Tibial artery (tissue), 4 donors: ENCODE data around the gene UGGT2.

Experiments used
- DNase-seq, 2 donors: peaks; one replicate each; pipeline ENCODE4 v3.0.0-alpha.2; 2019
- H3K27ac ChIP-seq, 2 donors: fragments of 200-600 bp; sonication (generic) in 1 of 2; 1 replicate in 1 of 2; 2 replicates in 1 of 2; pipeline ENCODE4 v1.5.1; 2018 to 2019; ENCODE audit warnings: mild to moderate bottlenecking in 1 of 2
- H3K27me3 ChIP-seq, 2 donors: fragments of 200-600 bp; sonication (generic) in 1 of 2; one replicate each; pipeline versions ENCODE4 v1.5.1 to v1.6.0; 2016 to 2019
- H3K36me3 ChIP-seq, 3 donors: fragments of 200-600 bp; sonication (generic) in 2 of 3; one replicate each; pipeline ENCODE4 v1.5.1; 2016 to 2019; ENCODE audit warnings: mild to moderate bottlenecking in 2 of 3
- H3K4me1 ChIP-seq, 4 donors: fragments of 200-600 bp; sonication (generic) in 2 of 4; 1 replicate in 3 of 4; 2 replicates in 1 of 4; pipeline ENCODE4 v1.5.1; 2016 to 2019
- H3K4me3 ChIP-seq, 2 donors: fragments of 200-600 bp; sonication (generic) in 1 of 2; 1 replicate in 1 of 2; 2 replicates in 1 of 2; pipeline ENCODE4 v1.5.1; 2018 to 2019; ENCODE audit warnings: mild to moderate bottlenecking in 2 of 2
- H3K9me3 ChIP-seq, 3 donors: fragments of 200-600 bp; sonication (generic) in 1 of 3; one replicate each; pipeline ENCODE4 v1.5.1; 2016 to 2019
- intact Hi-C: fragments of 100-400 bp; cut with DNase I; formaldehyde crosslinking; loops from one replicate; pipeline ENCODE4 v1.15.0; 2023; ENCODE audit warnings: low total_unique reads
- TF ChIP-seq, protein P1 (sequence below), 2 experiments: fragments of 200-600 bp in 1 of 2; fragments of 450-650 bp in 1 of 2; IDR thresholded peaks; one replicate each; pipeline ENCODE4 v1.5.1; 2017 to 2019; ENCODE audit warnings: antibody characterized with exemption in 2 of 2, mild to moderate bottlenecking in 1 of 2, moderate library complexity in 1 of 2

Gene UGGT2

DNA sequence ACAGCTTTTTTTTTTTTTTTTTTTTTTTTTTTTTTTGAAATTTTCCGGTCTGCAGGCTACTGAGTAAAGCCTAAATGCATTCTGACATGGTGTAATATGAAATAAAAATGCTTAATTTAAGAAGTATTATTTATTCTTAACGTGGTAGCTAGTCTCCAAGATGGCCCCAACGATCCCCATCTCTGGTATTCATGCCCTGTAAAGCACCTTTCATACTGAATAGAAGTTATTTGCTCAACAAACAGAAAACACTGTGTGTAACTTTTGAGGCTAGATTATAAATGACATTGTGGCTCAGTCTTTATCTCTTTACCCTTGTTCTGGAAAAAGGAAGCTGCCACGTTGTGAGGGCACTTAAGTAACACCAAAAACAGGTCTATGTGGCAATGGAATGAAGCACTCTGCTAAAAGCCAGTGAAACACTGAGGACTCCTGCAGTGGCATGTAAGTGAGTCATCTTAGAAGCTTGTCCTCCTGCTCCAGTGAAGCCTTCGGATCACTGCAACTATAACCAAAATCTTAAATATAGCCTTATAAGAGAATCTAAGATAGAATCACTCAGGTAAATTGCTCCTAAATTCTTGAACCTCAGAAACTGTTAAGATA lies 128.7 kb downstream of the UGGT2 start:
- Histone ChIP-seq H3K4me3 (no peak overlapping the region), H3K4me1 (no peaks in the 10 kb centered on the region), H3K36me3 (peaks cover 0 to 11% (median 7%) of the 10 kb centered on the region in 3 donors), H3K9me3 (peaks cover 0 to 10% (median 0%) of the 10 kb centered on the region in 3 donors), H3K27ac (no peak overlapping the region), H3K27me3 (no peaks in the 10 kb centered on the region)
- DNase-seq: no peak
- TF ChIP-seq, protein P1, sequence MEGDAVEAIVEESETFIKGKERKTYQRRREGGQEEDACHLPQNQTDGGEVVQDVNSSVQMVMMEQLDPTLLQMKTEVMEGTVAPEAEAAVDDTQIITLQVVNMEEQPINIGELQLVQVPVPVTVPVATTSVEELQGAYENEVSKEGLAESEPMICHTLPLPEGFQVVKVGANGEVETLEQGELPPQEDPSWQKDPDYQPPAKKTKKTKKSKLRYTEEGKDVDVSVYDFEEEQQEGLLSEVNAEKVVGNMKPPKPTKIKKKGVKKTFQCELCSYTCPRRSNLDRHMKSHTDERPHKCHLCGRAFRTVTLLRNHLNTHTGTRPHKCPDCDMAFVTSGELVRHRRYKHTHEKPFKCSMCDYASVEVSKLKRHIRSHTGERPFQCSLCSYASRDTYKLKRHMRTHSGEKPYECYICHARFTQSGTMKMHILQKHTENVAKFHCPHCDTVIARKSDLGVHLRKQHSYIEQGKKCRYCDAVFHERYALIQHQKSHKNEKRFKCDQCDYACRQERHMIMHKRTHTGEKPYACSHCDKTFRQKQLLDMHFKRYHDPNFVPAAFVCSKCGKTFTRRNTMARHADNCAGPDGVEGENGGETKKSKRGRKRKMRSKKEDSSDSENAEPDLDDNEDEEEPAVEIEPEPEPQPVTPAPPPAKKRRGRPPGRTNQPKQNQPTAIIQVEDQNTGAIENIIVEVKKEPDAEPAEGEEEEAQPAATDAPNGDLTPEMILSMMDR (IDR thresholded peaks at IDR 0.05): no peak
- intact Hi-C loops: no loop called here

GRCh38 chr13:95921485-95921884 lies 131.7 kb downstream of the UGGT2 start:
- TF ChIP-seq, protein P1 (IDR thresholded peaks at IDR 0.05): no peak
- H3K4me3 ChIP-seq: no peak overlapping the region
- H3K4me1 ChIP-seq: no peaks in the 10 kb centered on the region
- no peak for DNase-seq
- no peak overlapping the region for H3K27ac ChIP-seq
- no peaks in the 10 kb centered on the region for H3K9me3 ChIP-seq
- peaks cover 0 to 6% (median 0%) of the 10 kb centered on the region in 3 donors for H3K36me3 ChIP-seq
- intact Hi-C loops: no loop called here
- H3K27me3 ChIP-seq: no peaks in the 10 kb centered on the region

GRCh38 chr13:95920485-95920884 lies 132.7 kb downstream of the UGGT2 start:
- TF ChIP-seq, protein P1 (IDR thresholded peaks at IDR 0.05): no peak
- no peaks in the 10 kb centered on the region for H3K9me3 ChIP-seq
- no peak for DNase-seq
- H3K4me1 ChIP-seq: no peaks in the 10 kb centered on the region
- intact Hi-C loops: no loop called here
- no peak overlapping the region for H3K4me3 ChIP-seq
- H3K27ac ChIP-seq: no peak overlapping the region
- H3K27me3 ChIP-seq: no peaks in the 10 kb centered on the region
- H3K36me3 ChIP-seq: peaks cover 0 to 12% (median 7%) of the 10 kb centered on the region in 3 donors

DNA sequence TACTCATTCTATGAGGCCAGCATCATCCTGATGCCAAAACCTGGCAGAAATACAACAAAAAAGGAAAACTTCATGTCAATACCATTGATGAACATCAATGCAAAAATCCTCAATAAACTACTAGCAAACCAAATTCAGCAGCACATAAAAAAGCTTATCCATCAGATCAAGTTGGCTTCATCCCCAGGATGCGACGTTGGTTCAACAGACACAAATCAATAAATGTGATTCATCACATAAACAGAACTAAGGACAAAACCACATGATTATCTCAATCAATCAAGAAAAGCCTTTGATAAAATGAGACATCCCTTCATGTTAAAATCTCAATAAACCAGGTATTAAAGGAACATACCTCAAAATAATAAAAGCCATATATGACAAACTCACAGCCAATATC lies 134.3 kb downstream of the UGGT2 start:
- H3K27ac ChIP-seq: no peak overlapping the region
- no peaks in the 10 kb centered on the region for H3K9me3 ChIP-seq
- TF ChIP-seq, protein P1 (IDR thresholded peaks at IDR 0.05): no peak
- H3K27me3 ChIP-seq: no peaks in the 10 kb centered on the region
- DNase-seq: no peak
- no peak overlapping the region for H3K4me3 ChIP-seq
- intact Hi-C loops: no loop called here
- H3K36me3 ChIP-seq: peaks cover 0 to 14% (median 10%) of the 10 kb centered on the region in 3 donors
- no peaks in the 10 kb centered on the region for H3K4me1 ChIP-seq

DNA sequence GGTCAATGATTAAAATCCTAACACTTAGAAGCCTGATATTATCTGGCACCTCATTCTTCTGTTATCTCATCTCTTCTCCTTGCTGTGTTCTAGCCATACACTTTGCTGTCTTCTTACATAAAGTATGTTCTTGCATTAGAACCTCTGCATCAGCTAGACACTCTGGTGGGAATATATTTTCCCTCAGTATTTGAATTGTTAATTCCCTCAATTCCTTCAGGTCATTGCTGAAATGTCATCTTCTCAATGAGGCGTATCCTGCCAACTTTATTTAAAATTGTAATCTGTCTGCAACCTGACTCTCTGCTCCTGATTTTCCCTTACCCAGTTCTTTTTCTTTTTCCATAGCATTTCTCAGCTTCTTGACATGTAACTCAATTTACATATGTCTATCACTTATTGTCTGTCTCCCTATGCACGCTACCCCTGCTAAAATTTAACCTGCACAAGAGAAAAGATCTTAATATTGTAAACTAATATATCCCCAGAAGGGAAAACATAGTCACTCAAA lies 138.2 kb downstream of the UGGT2 start:
- intact Hi-C loops: no loop called here
- no peaks in the 10 kb centered on the region for H3K27me3 ChIP-seq
- TF ChIP-seq, protein P1 (IDR thresholded peaks at IDR 0.05): no peak
- no peak overlapping the region for H3K4me3 ChIP-seq
- H3K27ac ChIP-seq: no peak overlapping the region
- no peak for DNase-seq
- no peaks in the 10 kb centered on the region for H3K4me1 ChIP-seq
- H3K9me3 ChIP-seq: peaks cover 0 to 5% (median 0%) of the 10 kb centered on the region in 3 donors
- H3K36me3 ChIP-seq: peaks cover 14 to 15% (median 14%) of the 10 kb centered on the region in 3 donors
